Myocyte (in vitro differentiated cells): Measurements from ENCODE around the gene PRF1. TPM values are rescaled to one million over a fixed set of nuclear protein-coding genes. Genes with fewer than 3 reads are reported as not detected.

Experiments
- DNase-seq: peaks from one replicate; pipeline ENCODE4 v3.0.0-alpha.2; 2012; ENCODE audit warnings: low read depth
- total RNA-seq: library from RNA; depleted of rRNA; stranded (reverse); fragments of >200 nt; gene quantifications from 2 replicates; pipeline ENCODE4 v1.2.3, GENCODE V29; 2014

PRF1 gene
- total RNA-seq, 1 donor from 2014 or later: not detected

- no peak for DNase-seq
Measured at GRCh38 chr10:70561558-70561957, 41.0 kb downstream of the PRF1 start.

- no peak for DNase-seq
Measured at GRCh38 chr10:70561070-70561469, 41.5 kb downstream of the PRF1 start.

- DNase-seq: peak; percentile 64
Measured at GRCh38 chr10:70560511-70560941, 42.0 kb downstream of the PRF1 start.

- DNase-seq: no peak
Measured at GRCh38 chr10:70559861-70560260, 42.7 kb downstream of the PRF1 start.

GRCh38 chr10:70558871-70559810, 43.4 kb downstream of the PRF1 start:
- peak; percentile 46 for DNase-seq

- no peak for DNase-seq
Measured at GRCh38 chr10:70558295-70558694, 44.2 kb downstream of the PRF1 start.

- no peak for DNase-seq
Measured at GRCh38 chr10:70557876-70558275, 44.7 kb downstream of the PRF1 start.

GRCh38 chr10:70557086-70557845, 45.3 kb downstream of the PRF1 start:
- no peak for DNase-seq

- no peak for DNase-seq
Measured at GRCh38 chr10:70555371-70555770, 47.2 kb downstream of the PRF1 start.

GRCh38 chr10:70552586-70552985, 50.0 kb downstream of the PRF1 start:
- no peak for DNase-seq

GRCh38 chr10:70551971-70552422, 50.5 kb downstream of the PRF1 start:
- peak; percentile 62 for DNase-seq

GRCh38 chr10:70551466-70551865, 51.1 kb downstream of the PRF1 start:
- DNase-seq: no peak

GRCh38 chr10:70550459-70550858, 52.1 kb downstream of the PRF1 start:
- no peak for DNase-seq

- DNase-seq: peak; percentile 81
Measured at GRCh38 chr10:70549962-70550458, 52.5 kb downstream of the PRF1 start.

- DNase-seq: no peak
Measured at GRCh38 chr10:70549351-70549961, 53.1 kb downstream of the PRF1 start.

Other genes starting within 250 kb of the PRF1 start
- gene LRRC20, start 220.1 kb downstream of the PRF1 start, total RNA-seq: 17.3 and 23.9 TPM in 2 replicates
- gene EIF4EBP2, start 198.6 kb downstream of the PRF1 start, total RNA-seq: 70.7 and 75.3 TPM in 2 replicates
- gene NODAL, start 161.1 kb downstream of the PRF1 start, total RNA-seq: not detected in 2 replicates
- gene PALD1, start 124.0 kb downstream of the PRF1 start, total RNA-seq: 0.21 and 0.31 TPM in 2 replicates
- gene ADAMTS14, start 69.8 kb upstream of the PRF1 start, total RNA-seq: 7.1 and 7.5 TPM in 2 replicates
- not detected in 2 replicates for gene TBATA, start 182.6 kb upstream of the PRF1 start, total RNA-seq
- 19.8 and 27.7 TPM in 2 replicates for gene SGPL1, start 213.2 kb upstream of the PRF1 start, total RNA-seq